Karpas-422 (cell line): ENCODE data around the gene BMPR1A. TPM values are rescaled to one million over a fixed set of nuclear protein-coding genes. Genes with fewer than 3 reads are reported as not detected.

Experiments
- DNase-seq: peaks from one replicate; pipeline ENCODE4 v3.0.0-alpha.2; 2015
- H2AFZ ChIP-seq: fragments of 200-600 bp; sonication (generic); 2 replicates; pipeline ENCODE4 v1.6.1; 2014; ENCODE audit warnings: antibody characterized with exemption, low read length, mixed read lengths
- H3K27ac ChIP-seq: fragments of 200-600 bp; sonication (generic); 2 replicates; pipeline ENCODE4 v1.5.1; 2014; ENCODE audit warnings: mild to moderate bottlenecking, low read length, moderate library complexity
- H3K27me3 ChIP-seq: fragments of 200-600 bp; sonication (generic); 2 replicates; pipeline ENCODE4 v1.6.1; 2014; ENCODE audit warnings: low read length, mixed read lengths
- H3K36me3 ChIP-seq: fragments of 200-600 bp; sonication (generic); 2 replicates; pipeline ENCODE4 v1.6.1; 2014; ENCODE audit warnings: low read length, mixed read lengths; ENCODE audit not compliant: insufficient read depth
- H3K4me1 ChIP-seq: fragments of 200-600 bp; sonication (generic); 2 replicates; pipeline ENCODE4 v1.6.1; 2014; ENCODE audit warnings: mild to moderate bottlenecking, low read length, mixed read lengths
- H3K4me2 ChIP-seq: fragments of 200-600 bp; sonication (generic); 2 replicates; pipeline ENCODE4 v1.6.1; 2014; ENCODE audit warnings: low read length, low read depth, mild to moderate bottlenecking; ENCODE audit not compliant: poor library complexity, severe bottlenecking
- H3K4me3 ChIP-seq: fragments of 200-600 bp; sonication (generic); 2 replicates; pipeline ENCODE4 v1.5.1; 2014; ENCODE audit warnings: mild to moderate bottlenecking, antibody characterized with exemption, low read length, mixed read lengths
- H3K79me2 ChIP-seq: fragments of 200-600 bp; sonication (generic); 2 replicates; pipeline ENCODE4 v1.6.1; 2014; ENCODE audit warnings: mild to moderate bottlenecking, low read length, mixed read lengths
- H3K9ac ChIP-seq: fragments of 200-600 bp; sonication (generic); 2 replicates; pipeline ENCODE4 v1.6.0; 2014; ENCODE audit warnings: low read length
- H3K9me2 ChIP-seq: fragments of 200-600 bp; sonication (generic), shearing (Covaris generic); replicated peaks from 2 replicates; pipeline ENCODE4 v1.6.0; 2014; ENCODE audit warnings: mild to moderate bottlenecking, low read length, moderate library complexity; ENCODE audit not compliant: insufficient read depth
- H3K9me3 ChIP-seq: fragments of 300-700, 200-600 bp; sonication (generic); 2 replicates; pipeline ENCODE4 v1.6.1; 2014; ENCODE audit warnings: low read length, mixed read lengths
- H4K20me1 ChIP-seq: fragments of 200-600 bp; sonication (generic); 2 replicates; pipeline ENCODE4 v1.6.1; 2014; ENCODE audit warnings: mild to moderate bottlenecking, antibody characterized with exemption, low read length, low read depth; ENCODE audit not compliant: insufficient read depth
- total RNA-seq: library from RNA; depleted of rRNA; stranded (reverse); fragments of >200 nt; shearing (Covaris generic); gene quantifications from 2 replicates; pipeline ENCODE4 v1.2.3, GENCODE V29; 2014; ENCODE audit warnings: low replicate concordance

The BMPR1A gene
- total RNA-seq, 1 experiment from 2014 or later, result 2.2 TPM

- peak; percentile 67 for DNase-seq
- H3K4me3 ChIP-seq, result peak overlapping the region; percentile 67
- H3K9me3 ChIP-seq, result no peaks in the 10 kb centered on the region
Observed at GRCh38 chr10:86711513-86712316, 44.7 kb upstream of the BMPR1A start.

GRCh38 chr10:86712317-86712707, 44.1 kb upstream of the BMPR1A start:
- H3K4me1 ChIP-seq, result peaks cover 13% of the 10 kb centered on the region
- peak overlapping the region; percentile 75; the same call in 1 of the 2 replicates for H2AFZ ChIP-seq
- no peaks in the 10 kb centered on the region for H4K20me1 ChIP-seq
- H3K79me2 ChIP-seq, result no peaks in the 10 kb centered on the region
- peak overlapping the region; percentile 88 for H3K4me2 ChIP-seq
- no peaks in the 10 kb centered on the region for H3K9me3 ChIP-seq
- H3K9ac ChIP-seq, result peak overlapping the region; percentile 77
- peak overlapping the region; percentile 73 for H3K27ac ChIP-seq
- H3K36me3 ChIP-seq, result no peaks in the 10 kb centered on the region
- H3K4me3 ChIP-seq, result peak overlapping the region; percentile 67
- peak; percentile 67 for DNase-seq
- no peaks in the 10 kb centered on the region for H3K27me3 ChIP-seq
- no peaks in the 10 kb centered on the region for H3K9me2 ChIP-seq

More at GRCh38 chr10:86711513-86712316, 44.7 kb upstream of the BMPR1A start:
- Histone ChIP-seq H3K9ac (peak overlapping the region; percentile 77), H4K20me1 (no peaks in the 10 kb centered on the region), H3K4me2 (peak overlapping the region; percentile 88), H2AFZ (peak overlapping the region; percentile 75; the same call in 1 of the 2 replicates), H3K4me1 (peaks cover 13% of the 10 kb centered on the region), H3K27me3 (no peaks in the 10 kb centered on the region), H3K36me3 (no peaks in the 10 kb centered on the region), H3K9me2 (no peaks in the 10 kb centered on the region), H3K79me2 (no peaks in the 10 kb centered on the region), H3K27ac (peak overlapping the region; percentile 73)

GRCh38 chr10:86715156-86715795, 41.1 kb upstream of the BMPR1A start:
- Histone ChIP-seq H3K27ac (no peak overlapping the region), H3K9ac (no peak overlapping the region), H3K36me3 (no peaks in the 10 kb centered on the region)

GRCh38 chr10:86715836-86716235, 40.6 kb upstream of the BMPR1A start:
- H3K4me3 ChIP-seq, result no peak overlapping the region
- no peak overlapping the region for H3K9ac ChIP-seq
- H2AFZ ChIP-seq, result no peak overlapping the region
- H3K9me2 ChIP-seq, result no peaks in the 10 kb centered on the region
- H3K27ac ChIP-seq, result no peak overlapping the region
- no peak for DNase-seq
- no peaks in the 10 kb centered on the region for H3K9me3 ChIP-seq
- H4K20me1 ChIP-seq, result no peaks in the 10 kb centered on the region
- no peak overlapping the region for H3K4me2 ChIP-seq
- no peaks in the 10 kb centered on the region for H3K79me2 ChIP-seq
- no peaks in the 10 kb centered on the region for H3K36me3 ChIP-seq
- peaks cover 10% of the 10 kb centered on the region for H3K4me1 ChIP-seq
- H3K27me3 ChIP-seq, result no peaks in the 10 kb centered on the region

More at GRCh38 chr10:86715156-86715795, 41.1 kb upstream of the BMPR1A start:
- no peaks in the 10 kb centered on the region for H3K27me3 ChIP-seq
- no peaks in the 10 kb centered on the region for H3K9me3 ChIP-seq
- H3K4me1 ChIP-seq, result peaks cover 13% of the 10 kb centered on the region
- H4K20me1 ChIP-seq, result no peaks in the 10 kb centered on the region
- H3K9me2 ChIP-seq, result no peaks in the 10 kb centered on the region
- DNase-seq, result no peak
- no peak overlapping the region for H3K4me2 ChIP-seq
- H3K79me2 ChIP-seq, result no peaks in the 10 kb centered on the region
- H3K4me3 ChIP-seq, result no peak overlapping the region
- no peak overlapping the region for H2AFZ ChIP-seq

GRCh38 chr10:86716466-86716865, 40.0 kb upstream of the BMPR1A start:
- no peak overlapping the region for H3K4me3 ChIP-seq
- H3K27me3 ChIP-seq, result no peaks in the 10 kb centered on the region
- H2AFZ ChIP-seq, result no peak overlapping the region
- no peaks in the 10 kb centered on the region for H3K9me2 ChIP-seq
- H3K9ac ChIP-seq, result no peak overlapping the region
- H3K79me2 ChIP-seq, result no peaks in the 10 kb centered on the region
- no peaks in the 10 kb centered on the region for H4K20me1 ChIP-seq
- DNase-seq, result no peak
- no peak overlapping the region for H3K4me2 ChIP-seq
- no peak overlapping the region for H3K27ac ChIP-seq
- no peaks in the 10 kb centered on the region for H3K36me3 ChIP-seq
- peaks cover 8% of the 10 kb centered on the region for H3K4me1 ChIP-seq
- H3K9me3 ChIP-seq, result no peaks in the 10 kb centered on the region

- no peaks in the 10 kb centered on the region for H3K9me2 ChIP-seq
- no peaks in the 10 kb centered on the region for H3K27me3 ChIP-seq
- no peak overlapping the region for H3K9ac ChIP-seq
- no peak overlapping the region for H3K4me2 ChIP-seq
- no peaks in the 10 kb centered on the region for H3K36me3 ChIP-seq
- no peak overlapping the region for H3K27ac ChIP-seq
- H3K9me3 ChIP-seq, result no peaks in the 10 kb centered on the region
- peaks cover 5% of the 10 kb centered on the region for H3K4me1 ChIP-seq
- H2AFZ ChIP-seq, result no peak overlapping the region
- no peaks in the 10 kb centered on the region for H3K79me2 ChIP-seq
- H3K4me3 ChIP-seq, result no peak overlapping the region
- H4K20me1 ChIP-seq, result no peaks in the 10 kb centered on the region
- DNase-seq, result no peak
Observed at GRCh38 chr10:86718556-86718955, 37.9 kb upstream of the BMPR1A start.

GRCh38 chr10:86721232-86721631, 35.2 kb upstream of the BMPR1A start:
- Histone ChIP-seq H3K4me2 (no peak overlapping the region), H2AFZ (no peak overlapping the region), H3K9ac (no peak overlapping the region), H3K9me2 (no peaks in the 10 kb centered on the region), H3K27me3 (no peaks in the 10 kb centered on the region), H3K36me3 (no peaks in the 10 kb centered on the region), H3K79me2 (no peaks in the 10 kb centered on the region), H3K9me3 (no peaks in the 10 kb centered on the region), H3K4me1 (peaks cover 5% of the 10 kb centered on the region), H3K4me3 (no peak overlapping the region), H4K20me1 (no peaks in the 10 kb centered on the region), H3K27ac (no peak overlapping the region)
- no peak for DNase-seq

- DNase-seq, result no peak
- Histone ChIP-seq H3K4me1 (peaks cover 5% of the 10 kb centered on the region), H3K9ac (no peak overlapping the region)
Observed at GRCh38 chr10:86723009-86723408, 33.4 kb upstream of the BMPR1A start.

More at GRCh38 chr10:86723009-86723408, 33.4 kb upstream of the BMPR1A start:
- Histone ChIP-seq H3K4me3 (no peak overlapping the region), H3K9me2 (no peaks in the 10 kb centered on the region), H3K9me3 (no peaks in the 10 kb centered on the region), H3K27me3 (no peaks in the 10 kb centered on the region), H4K20me1 (no peaks in the 10 kb centered on the region), H3K79me2 (no peaks in the 10 kb centered on the region), H3K27ac (no peak overlapping the region), H3K36me3 (no peaks in the 10 kb centered on the region), H2AFZ (no peak overlapping the region), H3K4me2 (no peak overlapping the region)
